Umbilical cord (tissue), 2 donors: Measurements from ENCODE around the gene CTH. TPM values are rescaled to one million over a fixed set of nuclear protein-coding genes. Genes with fewer than 3 reads are reported as not detected.
"Not testable (repeated sequence)": the region's sequence is repeated elsewhere in the genome, so short reads cannot be mapped to it uniquely, and the experiment has no call there.

Experiments used
- DNase-seq: peaks from one replicate; pipeline ENCODE4 v3.0.0-alpha.2; 2015; ENCODE audit warnings: low spot score
- total RNA-seq: library from RNA; depleted of rRNA; stranded (reverse); fragments of >200 nt; gene quantifications from one replicate; pipeline ENCODE4 v1.2.3, GENCODE V29; 2014; ENCODE audit warnings: low replicate concordance; ENCODE audit not compliant: insufficient read depth

The CTH gene
- total RNA-seq = 3.4 TPM

GRCh38 chr1:70410604-70411359 lies at the start of gene CTH:
CTH (plus strand) TSS chr1:70411268; CDS start chr1:70411416, 148 bp downstream.
- DNase-seq = peak; percentile 98

DNA sequence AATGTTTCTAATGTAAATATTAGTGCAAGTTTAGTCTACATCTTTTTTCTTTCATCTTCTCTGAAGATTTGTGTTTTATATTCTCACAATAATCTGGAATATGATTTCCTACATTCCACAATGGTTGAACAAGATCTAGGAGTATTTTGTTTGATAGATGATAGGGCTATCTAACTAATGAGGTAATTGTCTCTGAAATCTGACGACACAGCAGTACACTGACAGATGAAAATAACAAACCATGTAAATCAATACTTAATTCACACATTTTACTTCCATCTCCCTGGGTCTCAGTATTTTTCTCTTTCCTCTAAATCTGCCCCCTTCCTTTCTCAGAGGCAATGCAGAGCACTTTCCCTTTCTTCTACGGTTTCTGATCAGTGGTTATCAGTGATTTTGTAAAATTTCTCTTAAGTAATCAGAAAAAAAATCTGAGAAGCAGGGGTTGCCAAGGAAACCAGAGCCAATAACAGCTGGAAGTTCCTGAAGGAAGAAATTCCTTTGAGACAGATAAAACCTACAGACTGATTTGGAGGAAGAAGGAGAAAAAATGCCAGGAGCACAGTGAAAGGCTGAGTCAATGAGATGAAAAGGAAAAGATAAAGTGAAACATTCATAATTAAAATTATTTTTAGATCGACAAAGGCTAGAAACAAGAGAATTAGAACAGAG lies 49.2 kb upstream of the CTH start:
- DNase-seq = peak; percentile 52

DNA sequence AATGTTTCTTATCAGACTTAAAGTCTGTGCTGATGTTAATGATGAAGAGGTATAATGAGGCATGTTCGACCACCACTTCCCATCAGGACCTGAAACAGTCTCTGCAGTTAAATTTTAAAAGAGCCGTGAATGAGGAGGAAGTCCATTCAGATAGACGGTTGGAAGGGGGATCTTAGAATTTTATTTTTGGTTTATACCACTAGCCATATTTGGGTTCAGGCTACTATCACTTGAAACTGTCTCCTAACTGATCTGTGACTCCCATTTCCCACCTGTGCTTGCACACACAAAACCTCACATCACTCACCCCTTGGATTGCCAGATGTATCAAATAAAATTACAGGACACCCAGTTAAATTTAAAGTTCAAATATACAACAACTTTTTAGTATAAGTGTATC lies 46.6 kb upstream of the CTH start:
- DNase-seq = no peak

DNA sequence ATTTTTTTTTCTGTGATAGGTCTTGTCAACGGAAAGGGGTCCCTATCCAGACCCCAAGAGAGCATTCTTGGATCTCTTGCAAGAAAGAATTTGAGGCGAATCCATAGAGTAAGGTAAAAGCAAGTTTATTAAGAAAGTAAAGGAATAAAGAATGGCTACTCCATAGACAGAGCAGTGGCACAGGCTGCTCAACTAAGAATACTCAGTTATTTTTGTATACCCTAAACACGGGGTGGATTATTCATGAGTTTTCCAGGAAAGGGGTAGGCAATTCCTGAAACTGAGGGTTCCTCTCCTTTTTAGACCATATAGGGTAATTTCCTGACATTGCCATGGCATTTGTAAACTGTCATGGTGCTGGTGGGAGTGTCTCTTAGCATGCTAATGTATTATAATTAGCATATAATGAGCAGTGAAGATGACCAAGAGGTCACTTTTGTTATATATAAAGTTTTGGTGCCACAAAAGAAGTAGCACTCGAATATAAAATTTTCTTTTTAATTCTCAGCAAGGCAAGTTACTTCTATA lies 44.6 kb upstream of the CTH start:
- DNase-seq = not testable (repeated sequence)

DNA sequence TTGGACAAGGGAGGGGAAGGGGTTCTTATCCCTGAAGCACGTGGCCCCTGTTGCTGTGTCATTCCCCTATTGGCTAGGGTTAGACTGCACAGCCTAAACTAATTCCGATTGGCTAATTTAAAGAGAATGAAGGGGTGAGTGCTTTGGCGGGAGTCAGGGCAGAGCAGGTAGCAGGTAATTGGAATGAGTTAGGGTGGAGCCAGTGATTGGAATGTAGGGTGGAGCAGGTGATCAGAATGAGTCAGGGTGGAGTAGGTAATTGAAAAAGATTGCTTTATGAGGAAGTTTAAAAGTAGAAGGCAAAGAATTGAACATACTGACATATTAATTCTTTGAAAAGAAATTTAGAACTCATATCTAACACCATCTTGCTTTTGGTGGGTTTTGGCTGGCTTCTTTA lies 44.1 kb upstream of the CTH start:
- DNase-seq = not testable (repeated sequence)

GRCh38 chr1:70367397-70367796 lies 43.7 kb upstream of the CTH start:
- DNase-seq = not testable (repeated sequence)

DNA sequence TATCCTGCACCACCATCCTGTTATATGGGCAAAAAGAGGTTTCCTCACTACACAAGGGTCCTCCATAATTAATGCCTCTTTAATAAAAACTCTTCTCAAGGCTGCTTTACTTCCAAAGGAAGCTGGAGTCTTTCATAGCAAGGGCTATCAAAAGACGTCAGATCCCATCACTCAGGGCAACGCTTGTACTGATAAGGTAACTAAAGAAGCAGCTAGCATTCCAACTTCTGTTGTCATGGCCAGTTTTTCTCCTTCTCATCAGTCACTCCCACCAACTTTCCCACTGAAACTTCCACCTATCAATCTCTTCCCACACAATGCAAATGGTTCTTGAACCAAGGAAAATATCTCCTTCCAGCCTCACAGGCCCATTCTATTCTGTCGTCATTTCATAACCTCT lies 39.5 kb upstream of the CTH start:
- not testable (repeated sequence) for DNase-seq

DNA sequence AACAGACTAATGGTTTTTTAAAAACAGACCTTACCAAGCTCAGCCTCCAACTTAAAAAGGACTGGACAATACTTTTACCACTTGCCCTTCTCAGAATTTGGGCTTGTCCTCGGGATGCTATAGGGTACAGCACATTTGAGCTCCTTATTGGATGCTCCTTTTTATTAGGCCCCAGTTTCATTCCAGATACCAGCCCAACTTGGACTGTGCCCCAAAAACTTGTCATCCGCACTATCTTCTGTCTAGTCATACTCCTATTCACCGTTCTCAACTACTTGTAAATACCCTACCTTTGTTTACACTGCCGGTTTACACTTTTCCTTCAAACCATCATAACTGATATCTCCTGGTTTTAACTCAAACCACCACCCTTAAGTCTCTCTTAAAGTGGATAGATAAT lies 38.6 kb upstream of the CTH start:
- no peak for DNase-seq

- not testable (repeated sequence) for DNase-seq
Measured at GRCh38 chr1:70373580-70373979, 37.5 kb upstream of the CTH start.

- no peak for DNase-seq
Measured at GRCh38 chr1:70376196-70376595, 34.9 kb upstream of the CTH start.

- DNase-seq = no peak
Measured at GRCh38 chr1:70382682-70383081, 28.4 kb upstream of the CTH start.

- no peak for DNase-seq
Measured at GRCh38 chr1:70383483-70383882, 27.6 kb upstream of the CTH start.

- no peak for DNase-seq
Measured at GRCh38 chr1:70384542-70384941, 26.5 kb upstream of the CTH start.

- DNase-seq = no peak
Measured at GRCh38 chr1:70385477-70385876, 25.6 kb upstream of the CTH start.

DNA sequence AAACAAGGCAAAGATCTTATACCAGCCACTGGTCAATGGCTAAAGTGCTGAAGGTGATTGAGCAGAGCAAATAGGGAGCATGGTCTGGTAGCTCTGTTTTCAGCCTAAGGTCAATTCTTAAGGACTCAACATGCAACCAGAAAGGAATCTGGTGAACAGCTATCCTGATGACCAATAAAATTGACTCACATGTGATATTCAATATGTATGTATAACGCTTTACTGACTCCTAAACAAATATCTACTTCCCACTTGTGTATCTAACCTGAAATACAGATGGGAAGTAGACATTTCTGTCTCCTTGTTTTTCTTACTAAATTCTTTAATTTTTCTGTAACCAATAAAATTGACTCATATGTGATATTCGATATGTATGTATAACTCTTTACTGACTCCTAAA lies 24.9 kb upstream of the CTH start:
- no peak for DNase-seq

- no peak for DNase-seq
Measured at GRCh38 chr1:70387507-70387906, 23.6 kb upstream of the CTH start.

- DNase-seq = no peak
Measured at GRCh38 chr1:70392626-70393025, 18.4 kb upstream of the CTH start.

- no peak for DNase-seq
Measured at GRCh38 chr1:70396607-70397006, 14.5 kb upstream of the CTH start.

GRCh38 chr1:70397013-70397412 lies 14.1 kb upstream of the CTH start:
- DNase-seq = no peak

DNA sequence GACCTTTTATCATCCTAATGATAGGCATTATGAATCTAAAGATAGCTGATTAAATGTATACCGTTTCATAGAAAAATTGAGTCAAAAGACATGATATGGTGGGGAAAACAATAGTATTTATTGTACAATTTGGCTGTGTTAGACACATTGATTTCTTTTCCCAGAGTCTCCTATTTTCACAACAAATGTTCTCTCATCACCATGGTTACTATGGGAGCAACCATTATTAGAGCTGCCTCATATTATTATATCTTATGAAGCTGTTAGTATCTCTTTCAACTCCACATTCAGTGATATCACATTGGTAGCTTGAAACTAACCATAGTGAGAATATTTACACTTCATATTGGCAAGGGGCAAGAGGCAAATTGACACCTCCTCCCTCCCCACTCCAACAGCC lies 10.7 kb upstream of the CTH start:
- DNase-seq = no peak

- DNase-seq = no peak
Measured at GRCh38 chr1:70401974-70402373, 9.1 kb upstream of the CTH start.

- DNase-seq = no peak
Measured at GRCh38 chr1:70403759-70404158, 7.3 kb upstream of the CTH start.
